T-helper 9 cell (primary cell): ENCODE data around the gene SEL1L2.
"Not testable (repeated sequence)": the region's sequence is repeated elsewhere in the genome, so short reads cannot be mapped to it uniquely, and the experiment has no call there.

ENCODE experiments used
- DNase-seq: peaks from one replicate; pipeline ENCODE4 v3.0.0-alpha.2; 2020
- total RNA-seq, 2 donors: gene quantifications; one replicate each; lab custom pipeline; 2026; lab: John Stamatoyannopoulos, UW

The SEL1L2 gene, protein sequence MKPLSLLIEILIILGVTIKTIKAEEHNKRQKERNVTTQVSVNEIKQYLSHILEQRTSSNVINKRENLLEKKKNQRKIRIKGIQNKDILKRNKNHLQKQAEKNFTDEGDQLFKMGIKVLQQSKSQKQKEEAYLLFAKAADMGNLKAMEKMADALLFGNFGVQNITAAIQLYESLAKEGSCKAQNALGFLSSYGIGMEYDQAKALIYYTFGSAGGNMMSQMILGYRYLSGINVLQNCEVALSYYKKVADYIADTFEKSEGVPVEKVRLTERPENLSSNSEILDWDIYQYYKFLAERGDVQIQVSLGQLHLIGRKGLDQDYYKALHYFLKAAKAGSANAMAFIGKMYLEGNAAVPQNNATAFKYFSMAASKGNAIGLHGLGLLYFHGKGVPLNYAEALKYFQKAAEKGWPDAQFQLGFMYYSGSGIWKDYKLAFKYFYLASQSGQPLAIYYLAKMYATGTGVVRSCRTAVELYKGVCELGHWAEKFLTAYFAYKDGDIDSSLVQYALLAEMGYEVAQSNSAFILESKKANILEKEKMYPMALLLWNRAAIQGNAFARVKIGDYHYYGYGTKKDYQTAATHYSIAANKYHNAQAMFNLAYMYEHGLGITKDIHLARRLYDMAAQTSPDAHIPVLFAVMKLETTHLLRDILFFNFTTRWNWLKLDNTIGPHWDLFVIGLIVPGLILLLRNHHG
- total RNA-seq: 0 reads per million in 2 donors

DNA sequence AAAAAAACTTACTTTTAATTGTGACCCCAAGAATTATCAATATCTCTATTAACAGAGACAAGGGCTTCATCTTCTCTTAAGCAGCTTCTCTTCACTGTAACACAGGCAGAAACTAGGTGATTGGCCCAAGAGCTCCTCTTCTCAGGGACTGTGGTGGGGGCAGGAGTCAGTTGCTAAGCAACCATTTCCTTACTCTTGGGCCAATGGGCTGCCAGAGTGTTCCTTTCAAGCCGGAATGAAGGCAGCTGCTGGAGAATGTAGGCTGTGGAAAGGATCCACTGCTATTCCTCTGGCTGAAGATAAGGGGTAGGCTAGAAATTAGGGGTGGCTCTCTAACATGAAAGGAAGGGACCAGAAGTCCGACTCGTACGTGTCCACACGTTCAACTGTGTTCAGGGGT is at the start of gene SEL1L2:
SEL1L2 (minus strand) TSS at position 150 of the 400 bp plus-strand sequence; CDS start at position 70, 80 bp downstream.
- DNase-seq: no peak

DNA sequence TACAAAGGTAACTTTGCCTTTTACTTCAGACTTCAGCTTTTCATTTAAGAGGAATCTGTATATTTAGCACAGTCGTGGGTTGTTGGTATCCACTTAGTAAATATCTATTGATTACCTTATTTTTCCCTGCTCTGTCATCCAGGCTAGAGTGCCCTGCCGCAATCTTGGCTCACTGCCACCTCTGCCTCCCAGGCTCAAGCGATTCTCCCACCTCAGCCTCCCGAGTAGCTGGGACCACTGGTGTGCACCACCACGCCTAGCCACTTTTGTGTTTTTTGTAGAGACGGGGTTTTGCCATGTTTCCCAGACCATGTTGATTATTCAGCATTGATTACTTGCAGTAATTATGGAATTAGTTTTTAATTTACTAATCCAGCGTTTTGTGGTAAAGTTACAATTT is 46.2 kb upstream of the SEL1L2 start:
- no peak for DNase-seq

DNA sequence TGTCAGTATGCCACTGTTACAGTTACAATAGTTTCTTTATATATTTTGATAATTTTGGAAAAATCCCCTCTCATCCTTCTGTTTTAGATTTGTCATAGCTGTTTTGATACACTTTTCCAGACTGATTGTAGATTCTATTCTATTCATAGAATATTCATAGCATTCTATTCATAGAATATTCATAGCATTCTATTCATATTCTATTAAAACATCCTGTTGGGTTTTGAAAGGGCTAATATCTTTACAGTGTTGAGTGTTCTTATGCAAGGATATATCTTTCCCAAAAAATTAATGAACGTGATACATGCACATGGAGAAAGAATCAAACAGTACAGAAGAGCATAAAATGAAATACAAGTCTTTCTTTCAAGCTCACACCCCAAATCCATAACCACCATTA is 42.9 kb upstream of the SEL1L2 start:
- no peak for DNase-seq

DNA sequence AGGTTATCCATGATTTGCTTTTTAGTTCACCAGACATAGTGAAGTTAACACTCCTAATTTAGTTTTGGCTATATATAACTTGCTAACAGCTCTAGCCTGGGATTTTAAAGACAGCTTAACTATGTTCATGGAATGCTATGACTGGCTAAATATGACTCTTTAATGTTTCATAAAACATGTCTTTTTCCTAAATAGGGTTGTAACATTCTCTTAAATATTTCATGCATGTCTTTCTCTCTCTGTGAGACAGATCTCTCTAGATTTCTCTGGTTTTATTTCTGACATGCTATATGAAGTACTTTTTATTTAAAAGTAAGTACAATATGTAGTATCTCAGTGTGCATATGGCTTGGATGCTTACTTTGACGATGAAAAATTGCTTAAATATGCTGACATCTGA is 40.6 kb upstream of the SEL1L2 start:
- no peak for DNase-seq

DNA sequence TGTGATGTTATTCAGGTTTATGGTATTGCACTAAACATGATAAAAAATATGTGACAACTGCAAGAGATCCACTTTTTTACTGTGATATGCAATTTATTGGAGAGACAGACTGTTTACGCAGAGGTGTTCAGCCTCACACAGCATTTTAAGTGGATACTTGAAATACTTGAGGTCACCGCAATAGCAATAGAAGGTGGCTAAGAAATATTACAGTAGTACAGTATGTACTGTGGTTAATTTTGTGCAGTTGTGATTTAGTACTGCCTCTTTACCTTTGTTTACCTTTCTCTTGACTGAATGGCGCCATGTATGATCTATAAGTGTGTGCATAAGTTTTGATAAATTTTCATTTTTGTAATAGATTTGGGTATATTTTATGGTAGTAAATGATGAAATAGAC is 22.3 kb upstream of the SEL1L2 start:
- DNase-seq: no peak

- DNase-seq: no peak
These were observed 18.8 kb upstream of the SEL1L2 start for GRCh38 chr20:14009208-14009607.

GRCh38 chr20:14005996-14006395 is 15.6 kb upstream of the SEL1L2 start:
- DNase-seq: no peak

- DNase-seq: no peak
These were observed 10.5 kb upstream of the SEL1L2 start for GRCh38 chr20:14000917-14001316.

DNA sequence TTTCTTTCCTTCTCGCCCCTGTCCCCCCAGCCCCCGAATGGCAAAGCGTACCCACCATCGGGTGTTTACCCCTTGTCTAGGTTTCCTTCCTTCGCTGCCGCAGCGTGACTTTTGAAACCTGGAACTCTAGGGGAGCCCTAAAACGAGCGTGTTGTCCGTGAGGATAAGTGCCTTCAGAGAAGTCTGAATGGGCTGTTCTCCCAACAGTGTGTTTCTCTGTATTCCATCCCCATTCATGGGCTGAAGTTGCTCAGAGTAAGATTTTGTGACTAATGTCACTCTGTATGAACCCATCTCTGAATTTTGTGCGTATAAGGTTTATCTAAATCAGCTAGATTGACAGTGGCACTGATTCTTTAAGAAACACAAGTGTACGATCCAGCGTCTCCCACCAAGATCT is 5.9 kb upstream of the SEL1L2 start:
- DNase-seq: no peak

DNA sequence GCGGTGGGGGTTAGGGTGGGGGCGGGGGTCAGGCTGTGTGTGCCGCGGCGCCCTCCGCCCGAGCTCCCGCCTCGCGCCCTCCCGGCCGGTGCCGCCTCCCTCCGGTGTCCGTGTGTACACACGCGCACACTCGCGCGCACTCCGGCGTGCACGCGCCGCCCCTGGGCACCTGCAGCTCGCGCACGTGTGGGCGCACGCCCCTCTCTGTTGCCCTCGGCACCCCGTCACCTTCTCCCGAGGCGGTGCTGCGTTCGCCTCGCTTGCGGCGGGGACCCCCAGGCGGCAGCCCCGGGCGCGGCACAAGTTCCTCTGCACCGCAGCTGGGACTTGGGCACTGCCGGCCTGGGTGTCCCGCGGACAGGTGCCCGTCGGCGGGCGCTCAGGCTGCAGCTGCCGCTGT is 5.4 kb upstream of the SEL1L2 start:
- no peak for DNase-seq

DNA sequence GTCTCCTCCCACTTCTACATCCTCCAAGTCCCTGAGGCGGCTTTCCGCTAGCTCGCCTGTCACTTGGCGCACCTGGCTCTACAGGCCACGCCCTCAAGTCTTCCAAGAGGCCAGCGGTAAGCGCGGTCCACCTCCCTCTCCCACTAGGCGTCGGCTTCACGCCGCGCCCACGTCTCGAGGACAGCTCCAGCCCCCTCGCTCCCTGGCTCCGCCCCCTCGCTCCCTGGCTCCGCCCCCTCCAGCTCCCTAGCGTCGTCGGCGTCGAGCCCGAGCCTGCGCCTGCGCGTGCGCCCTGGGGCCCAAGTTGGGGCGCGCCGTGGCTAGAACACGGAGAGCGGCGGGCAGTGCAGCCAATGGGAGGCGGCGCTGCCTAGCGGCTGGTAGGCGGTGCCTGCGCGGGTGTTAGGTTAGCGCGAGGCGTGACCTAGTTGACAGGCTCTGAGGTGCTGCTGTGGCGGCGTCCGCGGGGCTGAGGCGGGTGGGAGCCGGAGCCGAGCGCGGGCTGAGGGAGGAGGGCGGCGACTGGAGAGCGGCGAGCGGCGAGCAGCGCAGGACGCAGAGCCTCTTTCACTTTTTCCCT is 4.8 kb upstream of the SEL1L2 start, which contains the start of gene MACROD2:
MACROD2 (plus strand) TSS at position 431 of the 580 bp plus-strand sequence.
- DNase-seq: no peak

DNA sequence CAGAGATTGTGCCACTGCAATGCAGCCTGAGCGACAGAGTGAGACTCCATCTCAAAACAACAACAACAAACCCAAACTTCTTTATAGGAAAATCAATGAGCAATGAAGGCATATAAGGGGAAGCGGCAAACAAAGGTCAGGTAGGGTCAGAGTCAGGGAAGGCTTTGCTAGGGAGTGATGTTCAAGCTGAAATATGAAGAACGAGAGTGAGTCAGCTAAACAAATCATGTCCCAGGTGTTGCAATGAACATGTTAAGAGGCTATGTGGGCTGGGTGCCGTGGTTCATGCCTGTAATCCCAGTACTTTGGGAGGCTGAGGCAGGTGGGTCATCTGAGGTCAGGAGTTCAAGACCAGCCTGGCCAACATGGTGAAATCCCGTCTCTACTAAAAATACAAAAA is 1.5 kb upstream of the SEL1L2 start:
- DNase-seq: not testable (repeated sequence)

- DNase-seq: no peak
These were observed 897 bp upstream of the SEL1L2 start for GRCh38 chr20:13991311-13991710.

DNA sequence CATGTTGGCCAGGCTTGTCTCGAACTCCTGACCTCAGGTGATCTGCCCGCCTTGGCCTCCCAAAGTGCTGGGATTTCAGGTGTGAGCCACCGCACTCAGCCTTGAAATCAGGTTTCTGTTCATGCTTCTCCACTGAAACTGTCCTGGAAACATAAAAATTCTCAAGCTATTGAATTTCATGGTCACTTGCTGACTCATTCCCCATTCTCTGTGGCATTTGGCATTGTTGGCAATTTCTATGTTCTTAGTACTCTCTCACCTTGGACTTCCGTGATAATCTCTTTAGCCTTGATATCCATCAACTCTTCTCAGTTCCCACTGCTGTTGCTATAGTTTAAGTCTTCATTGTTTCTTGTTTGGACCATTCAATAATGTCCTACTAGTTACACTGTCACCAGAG is 6.2 kb downstream of the SEL1L2 start:
- DNase-seq: no peak

GRCh38 chr20:13960525-13960924 is 29.9 kb downstream of the SEL1L2 start:
- DNase-seq: no peak

DNA sequence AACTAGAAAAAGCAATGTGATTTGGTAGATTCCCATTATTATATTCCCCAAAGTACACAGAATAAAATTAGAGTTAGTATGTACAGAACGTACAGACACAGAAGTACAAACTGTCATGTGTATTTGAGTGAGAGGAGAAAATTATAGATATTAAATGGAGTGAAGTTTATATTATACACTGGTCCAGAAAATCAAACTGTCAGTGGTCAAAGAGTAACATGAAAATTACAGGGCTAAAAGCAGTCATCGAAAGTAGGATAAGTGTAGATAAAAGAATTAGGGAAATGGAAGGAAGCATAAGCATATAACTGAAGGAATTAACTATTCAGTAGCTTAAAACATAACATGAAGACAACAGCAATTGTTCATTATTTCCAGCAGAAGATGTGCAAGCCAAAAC is 30.3 kb downstream of the SEL1L2 start:
- no peak for DNase-seq

- no peak for DNase-seq
These were observed 37.2 kb downstream of the SEL1L2 start for GRCh38 chr20:13953227-13953626.

DNA sequence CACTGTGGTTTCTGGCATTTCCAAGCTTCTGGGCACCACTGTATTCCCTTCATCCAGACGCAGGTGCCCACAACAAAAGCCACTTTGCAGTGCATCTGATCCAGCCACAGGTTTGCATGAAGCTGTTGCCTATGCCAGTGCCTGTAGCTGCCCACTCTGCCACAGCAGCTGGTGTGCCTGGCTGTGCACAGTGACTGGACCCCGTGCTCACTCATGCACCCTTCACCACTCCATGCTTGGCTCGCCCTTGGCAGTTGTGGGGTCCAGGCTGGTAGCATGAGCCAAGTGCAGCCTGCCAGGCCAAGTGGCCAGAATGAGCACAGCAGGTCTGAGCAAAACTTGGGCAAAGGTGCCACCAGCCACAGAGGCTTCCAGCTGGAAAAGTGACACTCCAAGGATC is 42.7 kb downstream of the SEL1L2 start:
- no peak for DNase-seq

- DNase-seq: no peak
These were observed 49.4 kb downstream of the SEL1L2 start for GRCh38 chr20:13941031-13941430.

GRCh38 chr20:13936781-13937576 is 53.4 kb downstream of the SEL1L2 start:
- DNase-seq: no peak

- no peak for DNase-seq
These were observed 55.2 kb downstream of the SEL1L2 start for GRCh38 chr20:13934992-13935894.

GRCh38 chr20:13930281-13930680 is 60.1 kb downstream of the SEL1L2 start:
- no peak for DNase-seq
